KBM-7 (cell line): ENCODE data around the gene DUS4L.

Source experiments
- DNase-seq: peaks from one replicate; pipeline ENCODE4 v3.0.0-alpha.2; 2015
- in situ Hi-C: fragments of 300-500 bp; cut with MboI; formaldehyde crosslinking; loops from 2 replicates; pipeline ENCODE4 v1.14.3; 2020; ENCODE audit warnings: low sequenced_read_pairs, low pct_unique_long_range_greater_than_20kb, mixed read lengths

The DUS4L gene

GRCh38 chr7:107609811-107610261, 46.1 kb downstream of the DUS4L start:
- in situ Hi-C loops: no loop called here

GRCh38 chr7:107610323-107610722, 46.6 kb downstream of the DUS4L start:
- DNase-seq: no peak
- in situ Hi-C loops: no loop called here

More at GRCh38 chr7:107609811-107610261, 46.1 kb downstream of the DUS4L start:
- no peak for DNase-seq

- in situ Hi-C loops: no loop called here
- DNase-seq: no peak
These were observed 49.7 kb downstream of the DUS4L start for GRCh38 chr7:107613439-107613838.

GRCh38 chr7:107613948-107614347, 50.2 kb downstream of the DUS4L start:
- in situ Hi-C loops: no loop called here
- no peak for DNase-seq

GRCh38 chr7:107614425-107614824, 50.7 kb downstream of the DUS4L start:
- in situ Hi-C loops: no loop called here
- DNase-seq: no peak

- no peak for DNase-seq
- in situ Hi-C loops: no loop called here
These were observed 52.3 kb downstream of the DUS4L start for GRCh38 chr7:107615910-107616680.

GRCh38 chr7:107622429-107622828, 58.7 kb downstream of the DUS4L start:
- peak; percentile 43 for DNase-seq
- in situ Hi-C loops: no loop called here

GRCh38 chr7:107622894-107623293, 59.1 kb downstream of the DUS4L start:
- no peak for DNase-seq
- in situ Hi-C loops: no loop called here

GRCh38 chr7:107627002-107627401, 63.2 kb downstream of the DUS4L start:
- in situ Hi-C loops: no loop called here
- no peak for DNase-seq
